ENCODE results near the gene LIX1L. TPM values are rescaled to one million over a fixed set of nuclear protein-coding genes. Genes with fewer than 3 reads are reported as not detected.

Gene LIX1L
- total and polyA plus RNA-seq, 2 donors (not counting 1 experiment from before 2014, with no cell fraction given): 14.2 to 63.3 TPM

GRCh38 chr1:145978854-145979745 is 21.3 kb upstream of the LIX1L start:
- Histone ChIP-seq H3K36me3 (ENCODE audit: control insufficient read depth, insufficient read depth, low read length) (no peaks in the 10 kb centered on the region), H2AFZ (ENCODE audit: low read length) (no peak overlapping the region), H3K27me3 (ENCODE audit: control insufficient read depth, insufficient read depth, low read length) (no peaks in the 10 kb centered on the region), H3K27ac (ENCODE audit: insufficient read depth, low read length) (peak overlapping the region; percentile 87), H3K79me2 (ENCODE audit: control insufficient read depth, insufficient read depth, low read length) (no peaks in the 10 kb centered on the region), H3K4me3 (replicated peaks in 1 of 4; ENCODE audit: control extremely low read depth in 1 of 4, insufficient read depth in 1 of 4, low read depth in 3 of 4, low read length in 4 of 4) (peak overlapping the region in 2 of 4 experiments; percentile 36 to 60), H3K4me1 (ENCODE audit: control insufficient read depth, extremely low read depth, insufficient read depth, low read length) (peaks cover 21% of the 10 kb centered on the region), H3K9ac (ENCODE audit: insufficient read depth, low read length) (no peak overlapping the region), H3K9me3 (ENCODE audit: control insufficient read depth, insufficient read depth, low read depth, low read length) (no peaks in the 10 kb centered on the region), H4K20me1 (ENCODE audit: control insufficient read depth, extremely low read depth, insufficient read depth, low read length) (no peaks in the 10 kb centered on the region), H3K4me2 (ENCODE audit: extremely low read depth, insufficient read depth, low read length) (peak overlapping the region; percentile 36)
- peak; percentile 100 for DNase-seq (ENCODE audit: low read depth in 2 of 2)
- no peak for TF ChIP-seq EZH2 (IDR thresholded peaks at IDR 0.05; ENCODE audit: low read length, missing control alignments)
- peak; percentile 29 to 41 for TF ChIP-seq CTCF (conservative IDR thresholded peaks at IDR 0.05 in 1 of 2, IDR thresholded peaks at IDR 0.05 in 1 of 2; ENCODE audit: low read depth in 1 of 2, low read length in 2 of 2)

GRCh38 chr1:145978471-145978853 is 20.6 kb upstream of the LIX1L start:
- no peaks in the 10 kb centered on the region for H3K27me3 ChIP-seq (ENCODE audit: control insufficient read depth, insufficient read depth, low read length)
- peak overlapping the region in 1 of 4 experiments; percentile 60 for H3K4me3 ChIP-seq (replicated peaks in 1 of 4; ENCODE audit: control extremely low read depth in 1 of 4, insufficient read depth in 1 of 4, low read depth in 3 of 4, low read length in 4 of 4)
- H2AFZ ChIP-seq (ENCODE audit: low read length): no peak overlapping the region
- peak overlapping the region; percentile 85 for H3K27ac ChIP-seq (ENCODE audit: insufficient read depth, low read length)
- no peak for DNase-seq (ENCODE audit: low read depth in 2 of 2)
- no peaks in the 10 kb centered on the region for H4K20me1 ChIP-seq (ENCODE audit: control insufficient read depth, extremely low read depth, insufficient read depth, low read length)
- no peak overlapping the region for H3K9ac ChIP-seq (ENCODE audit: insufficient read depth, low read length)
- H3K36me3 ChIP-seq (ENCODE audit: control insufficient read depth, insufficient read depth, low read length): no peaks in the 10 kb centered on the region
- peaks cover 21% of the 10 kb centered on the region for H3K4me1 ChIP-seq (ENCODE audit: control insufficient read depth, extremely low read depth, insufficient read depth, low read length)
- no peak overlapping the region for H3K4me2 ChIP-seq (ENCODE audit: extremely low read depth, insufficient read depth, low read length)
- no peaks in the 10 kb centered on the region for H3K79me2 ChIP-seq (ENCODE audit: control insufficient read depth, insufficient read depth, low read length)
- TF ChIP-seq EZH2 (IDR thresholded peaks at IDR 0.05; ENCODE audit: low read length, missing control alignments) (no peak), CTCF (conservative IDR thresholded peaks at IDR 0.05 in 1 of 2, IDR thresholded peaks at IDR 0.05 in 1 of 2; ENCODE audit: low read depth in 1 of 2, low read length in 2 of 2) (no peak)
- no peaks in the 10 kb centered on the region for H3K9me3 ChIP-seq (ENCODE audit: control insufficient read depth, insufficient read depth, low read depth, low read length)

GRCh38 chr1:145977486-145978470 is 20.0 kb upstream of the LIX1L start:
- H3K27ac ChIP-seq (ENCODE audit: insufficient read depth, low read length): peak overlapping the region; percentile 85
- H3K36me3 ChIP-seq (ENCODE audit: control insufficient read depth, insufficient read depth, low read length): no peaks in the 10 kb centered on the region
- H3K79me2 ChIP-seq (ENCODE audit: control insufficient read depth, insufficient read depth, low read length): no peaks in the 10 kb centered on the region
- no peaks in the 10 kb centered on the region for H3K9me3 ChIP-seq (ENCODE audit: control insufficient read depth, insufficient read depth, low read depth, low read length)
- no peak overlapping the region for H2AFZ ChIP-seq (ENCODE audit: low read length)
- H3K4me3 ChIP-seq (replicated peaks in 1 of 4; ENCODE audit: control extremely low read depth in 1 of 4, insufficient read depth in 1 of 4, low read depth in 3 of 4, low read length in 4 of 4): no peak overlapping the region
- no peaks in the 10 kb centered on the region for H4K20me1 ChIP-seq (ENCODE audit: control insufficient read depth, extremely low read depth, insufficient read depth, low read length)
- H3K27me3 ChIP-seq (ENCODE audit: control insufficient read depth, insufficient read depth, low read length): no peaks in the 10 kb centered on the region
- H3K4me2 ChIP-seq (ENCODE audit: extremely low read depth, insufficient read depth, low read length): no peak overlapping the region
- peaks cover 21% of the 10 kb centered on the region for H3K4me1 ChIP-seq (ENCODE audit: control insufficient read depth, extremely low read depth, insufficient read depth, low read length)
- H3K9ac ChIP-seq (ENCODE audit: insufficient read depth, low read length): no peak overlapping the region
- DNase-seq (ENCODE audit: low read depth in 2 of 2): peak; percentile 80 to 91
- TF ChIP-seq CTCF (conservative IDR thresholded peaks at IDR 0.05 in 1 of 2, IDR thresholded peaks at IDR 0.05 in 1 of 2; ENCODE audit: low read depth in 1 of 2, low read length in 2 of 2): peak; percentile 81 to 86
- no peak for TF ChIP-seq EZH2 (IDR thresholded peaks at IDR 0.05; ENCODE audit: low read length, missing control alignments)
